Keratinocyte (primary cell): ENCODE data around the gene FREM3. TPM values are rescaled to one million over a fixed set of nuclear protein-coding genes. Genes with fewer than 3 reads are reported as not detected.

Experiments
- DNase-seq: peaks from one replicate; pipeline ENCODE4 v3.0.0-alpha.2; 2011; ENCODE audit warnings: low read depth, missing footprints, low spot score
- FAIRE-seq: peaks from 2 replicates; lab custom pipeline; 2011; peaks lifted over from hg19 to GRCh38; lab: Jason Lieb, UNC
- H2AFZ ChIP-seq: 2 replicates; pipeline ENCODE4 v1.6.0; 2012; ENCODE audit warnings: low read length, control low read depth, inconsistent platforms; ENCODE audit not compliant: control insufficient read depth
- H3K27ac ChIP-seq: 2 replicates; pipeline ENCODE4 v1.5.1; 2011; ENCODE audit warnings: low read length; ENCODE audit not compliant: control insufficient read depth, insufficient read depth
- H3K27me3 ChIP-seq: 3 replicates; pipeline ENCODE4 v1.6.0; 2011; ENCODE audit warnings: low read length; ENCODE audit not compliant: control insufficient read depth, insufficient read depth; ENCODE audit errors: extremely low read depth
- H3K36me3 ChIP-seq, 2 experiments: 2 replicates in 1 of 2; 3 replicates in 1 of 2; pipeline ENCODE4 v1.5.1; 2011; ENCODE audit warnings: low read length in 2 of 2, mild to moderate bottlenecking in 1 of 2; ENCODE audit not compliant: control insufficient read depth in 2 of 2, insufficient read depth in 2 of 2; ENCODE audit errors: extremely low read depth in 1 of 2
- H3K4me1 ChIP-seq: 3 replicates; pipeline ENCODE4 v1.5.1; 2011; ENCODE audit warnings: low read length; ENCODE audit not compliant: control insufficient read depth, insufficient read depth; ENCODE audit errors: extremely low read depth
- H3K4me2 ChIP-seq: 3 replicates; pipeline ENCODE4 v1.6.0; 2011; ENCODE audit warnings: low read depth, low read length; ENCODE audit not compliant: control insufficient read depth, insufficient read depth; ENCODE audit errors: extremely low read depth
- H3K4me3 ChIP-seq, 3 experiments: fragments of 200-600 bp in 1 of 3; sonication (generic) in 1 of 3; 2 replicates in 2 of 3; 3 replicates in 1 of 3; pipeline ENCODE4 v1.5.1; 2011 to 2016; ENCODE audit warnings: low read length in 3 of 3, mild to moderate bottlenecking in 3 of 3, control low read depth in 2 of 3, inconsistent platforms in 1 of 3, low read depth in 1 of 3, mixed read lengths in 1 of 3, mixed run types in 1 of 3, moderate library complexity in 1 of 3; ENCODE audit not compliant: control insufficient read depth in 2 of 3, insufficient read depth in 2 of 3; ENCODE audit errors: extremely low read depth in 1 of 3
- H3K79me2 ChIP-seq: 2 replicates; pipeline ENCODE4 v1.6.0; 2012; ENCODE audit warnings: low read length; ENCODE audit not compliant: control insufficient read depth, insufficient read depth
- H3K9ac ChIP-seq: 3 replicates; pipeline ENCODE4 v1.6.0; 2011; ENCODE audit warnings: low read length; ENCODE audit not compliant: control insufficient read depth, insufficient read depth; ENCODE audit errors: extremely low read depth
- H3K9me1 ChIP-seq: 3 replicates; pipeline ENCODE4 v1.6.0; 2011; ENCODE audit warnings: low read length; ENCODE audit not compliant: control insufficient read depth, insufficient read depth; ENCODE audit errors: extremely low read depth
- H3K9me3 ChIP-seq: 2 replicates; pipeline ENCODE4 v1.5.1; 2012; ENCODE audit warnings: low read depth, low read length; ENCODE audit not compliant: control insufficient read depth
- H4K20me1 ChIP-seq: 3 replicates; pipeline ENCODE4 v1.6.0; 2011; ENCODE audit warnings: low read length; ENCODE audit not compliant: control insufficient read depth, insufficient read depth; ENCODE audit errors: extremely low read depth
- EZH2 ChIP-seq: IDR thresholded peaks from one replicate; pipeline ENCODE4 v1.6.1; 2012; ENCODE audit warnings: inconsistent platforms, mild to moderate bottlenecking, low read length, moderate library complexity
- dilution Hi-C: fragments of 300-500 bp; cut with MboI; formaldehyde crosslinking; loops from one replicate; pipeline ENCODE4 v1.7.0; 2020; ENCODE audit warnings: low sequenced_read_pairs; ENCODE audit not compliant: extremely low pct_ligation_motif_present
- polyA plus RNA-seq, 5 experiments: library from polyadenylated mRNA; depleted of rRNA in 3 of 5; stranded (reverse) in 3 of 5; stranded (forward) in 1 of 5; unstranded in 1 of 5; fragments of >200 nt; gene quantifications; 1 replicate in 1 of 5; 2 replicates in 3 of 5; 3 replicates in 1 of 5; pipeline versions ENCODE4 v1.2.1 to v1.2.3, GENCODE V29; 2011 to 2012; ENCODE audit warnings: missing spikeins in 2 of 5, low read depth in 1 of 5, low replicate concordance in 1 of 5
- TF ChIP-seq, protein P1 (sequence below), 3 experiments: IDR thresholded peaks in 1 of 3; conservative IDR thresholded peaks in 1 of 3; optimal IDR thresholded peaks in 1 of 3; 2 replicates in 2 of 3; 3 replicates in 1 of 3; pipeline versions ENCODE3 to v1.5.1; 2011; ENCODE audit warnings: low read length in 3 of 3, mild to moderate bottlenecking in 3 of 3, moderate library complexity in 2 of 3, control low read depth in 1 of 3, inconsistent platforms in 1 of 3; ENCODE audit not compliant: insufficient read depth in 2 of 3; ENCODE audit errors: extremely low read depth in 1 of 3

The FREM3 gene
- polyA plus RNA-seq, 1 donor (not counting 4 experiments of a cell fraction or from before 2014, with no cell fraction given): not detected

DNA sequence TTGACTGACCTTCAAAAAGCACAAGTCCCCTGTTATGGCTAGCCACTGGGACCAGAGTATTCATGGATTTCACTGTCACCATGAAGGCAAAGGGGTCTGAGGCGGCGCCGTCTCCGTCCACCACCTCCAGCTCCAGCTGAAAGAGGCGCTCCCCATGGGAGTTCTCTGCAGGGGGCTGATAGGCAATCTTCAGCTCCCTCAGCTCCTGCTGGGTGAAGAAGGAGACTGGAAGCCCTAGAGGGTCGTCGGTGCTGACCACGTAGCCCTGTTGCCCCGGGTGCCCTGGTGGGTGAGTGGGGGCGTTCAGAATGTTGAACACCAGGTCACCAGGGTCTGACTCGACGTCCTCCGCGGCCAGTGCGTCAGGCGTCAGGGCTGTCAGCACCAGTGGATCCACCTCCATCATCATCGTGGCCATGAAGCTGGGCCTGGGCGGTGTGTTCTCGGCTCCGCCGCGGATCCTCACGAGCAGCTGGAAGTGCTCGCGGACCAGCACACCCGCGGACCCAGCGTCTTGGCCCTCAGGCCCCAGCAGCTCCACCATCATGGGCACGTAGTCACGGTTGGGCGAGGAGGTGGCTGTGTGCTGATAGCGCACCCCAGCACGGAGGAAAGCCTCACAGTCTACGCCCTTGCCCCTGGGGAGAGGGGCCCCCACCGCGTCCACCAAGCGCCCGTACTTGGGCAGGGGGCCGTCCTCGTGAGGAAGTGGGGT is 987 bp downstream of the FREM3 start:
- Histone ChIP-seq H3K9ac (no peak overlapping the region), H3K9me1 (no peaks in the 10 kb centered on the region), H3K79me2 (no peaks in the 10 kb centered on the region), H3K4me1 (no peaks in the 10 kb centered on the region), H3K4me3 (no peak overlapping the region), H3K36me3 (no peaks in the 10 kb centered on the region), H3K27me3 (peaks cover 27% of the 10 kb centered on the region), H3K4me2 (no peak overlapping the region), H2AFZ (no peak overlapping the region), H3K9me3 (no peaks in the 10 kb centered on the region), H3K27ac (no peak overlapping the region), H4K20me1 (no peaks in the 10 kb centered on the region)
- TF ChIP-seq EZH2: no peak
- TF ChIP-seq, protein P1, sequence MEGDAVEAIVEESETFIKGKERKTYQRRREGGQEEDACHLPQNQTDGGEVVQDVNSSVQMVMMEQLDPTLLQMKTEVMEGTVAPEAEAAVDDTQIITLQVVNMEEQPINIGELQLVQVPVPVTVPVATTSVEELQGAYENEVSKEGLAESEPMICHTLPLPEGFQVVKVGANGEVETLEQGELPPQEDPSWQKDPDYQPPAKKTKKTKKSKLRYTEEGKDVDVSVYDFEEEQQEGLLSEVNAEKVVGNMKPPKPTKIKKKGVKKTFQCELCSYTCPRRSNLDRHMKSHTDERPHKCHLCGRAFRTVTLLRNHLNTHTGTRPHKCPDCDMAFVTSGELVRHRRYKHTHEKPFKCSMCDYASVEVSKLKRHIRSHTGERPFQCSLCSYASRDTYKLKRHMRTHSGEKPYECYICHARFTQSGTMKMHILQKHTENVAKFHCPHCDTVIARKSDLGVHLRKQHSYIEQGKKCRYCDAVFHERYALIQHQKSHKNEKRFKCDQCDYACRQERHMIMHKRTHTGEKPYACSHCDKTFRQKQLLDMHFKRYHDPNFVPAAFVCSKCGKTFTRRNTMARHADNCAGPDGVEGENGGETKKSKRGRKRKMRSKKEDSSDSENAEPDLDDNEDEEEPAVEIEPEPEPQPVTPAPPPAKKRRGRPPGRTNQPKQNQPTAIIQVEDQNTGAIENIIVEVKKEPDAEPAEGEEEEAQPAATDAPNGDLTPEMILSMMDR (optimal IDR thresholded peaks at IDR 0.05 in 1 of 3, IDR thresholded peaks at IDR 0.05 in 1 of 3, conservative IDR thresholded peaks at IDR 0.05 in 1 of 3; ENCODE audit: extremely low read depth in 1 of 3, insufficient read depth in 2 of 3, low read length in 3 of 3): no peak
- FAIRE-seq (no peak), DNase-seq (no peak)
- dilution Hi-C loops: no loop called here

DNA sequence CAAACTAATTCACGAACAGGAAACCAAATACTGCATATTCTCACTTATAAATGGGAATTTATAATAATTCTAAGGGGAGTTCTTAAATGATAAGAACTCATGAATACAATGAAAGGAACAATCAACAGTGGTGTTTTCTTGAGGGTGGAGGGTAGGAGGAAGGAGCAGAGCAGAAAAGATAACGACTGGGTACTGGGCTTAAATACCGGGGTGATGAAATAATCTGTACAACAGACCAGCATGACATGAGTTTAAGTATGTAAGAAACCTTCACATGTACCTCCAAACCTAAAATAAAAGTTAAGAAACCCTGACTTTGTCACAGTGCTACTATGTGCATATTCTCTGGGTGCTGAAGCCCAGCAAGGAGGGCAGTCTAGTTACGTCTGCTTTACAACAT is 6.6 kb downstream of the FREM3 start:
- no peaks in the 10 kb centered on the region for H4K20me1 ChIP-seq
- no peaks in the 10 kb centered on the region for H3K9me1 ChIP-seq
- DNase-seq: no peak
- no peaks in the 10 kb centered on the region for H3K4me1 ChIP-seq
- H3K27me3 ChIP-seq: no peaks in the 10 kb centered on the region
- H3K4me2 ChIP-seq: no peak overlapping the region
- no peak for FAIRE-seq
- no peaks in the 10 kb centered on the region for H3K79me2 ChIP-seq
- no peak overlapping the region for H2AFZ ChIP-seq
- no peak overlapping the region for H3K27ac ChIP-seq
- no peak overlapping the region for H3K4me3 ChIP-seq
- H3K36me3 ChIP-seq: no peaks in the 10 kb centered on the region
- H3K9me3 ChIP-seq: no peaks in the 10 kb centered on the region
- TF ChIP-seq EZH2: no peak
- TF ChIP-seq, protein P1 (optimal IDR thresholded peaks at IDR 0.05 in 1 of 3, IDR thresholded peaks at IDR 0.05 in 1 of 3, conservative IDR thresholded peaks at IDR 0.05 in 1 of 3; ENCODE audit: extremely low read depth in 1 of 3, insufficient read depth in 2 of 3, low read length in 3 of 3): no peak
- dilution Hi-C loops: no loop called here
- no peak overlapping the region for H3K9ac ChIP-seq
